Adrenal gland (tissue), 5 donors: Measurements from ENCODE around the gene TMEM115.

Experiments used
- CTCF ChIP-seq, 6 experiments: fragments of 450-650 bp in 4 of 6; fragments of 200-600 bp in 2 of 6; sonication (generic) in 1 of 6; IDR thresholded peaks; 1 replicate in 5 of 6; 2 replicates in 1 of 6; pipeline versions ENCODE4 v1.5.1 to v1.8.0; 2016 to 2021; ENCODE audit warnings: antibody characterized with exemption in 6 of 6, mild to moderate bottlenecking in 2 of 6, moderate library complexity in 1 of 6
- POLR2A ChIP-seq, 2 donors: fragments of 450-650 bp; IDR thresholded peaks; one replicate each; pipeline ENCODE4 v1.6.1; 2017; ENCODE audit warnings: antibody characterized with exemption in 2 of 2, mild to moderate bottlenecking in 2 of 2, moderate library complexity in 1 of 2
- donor health status: DM: no; HTN: no; CAD: no.

- no peak for TF ChIP-seq CTCF (IDR thresholded peaks at IDR 0.05)
- TF ChIP-seq POLR2A (IDR thresholded peaks at IDR 0.05): no peak
Measured at GRCh38 chr3:50319181-50319893, 40.0 kb downstream of the TMEM115 start.
